Measurements from ENCODE around the gene HFM1.

Gene HFM1

DNA sequence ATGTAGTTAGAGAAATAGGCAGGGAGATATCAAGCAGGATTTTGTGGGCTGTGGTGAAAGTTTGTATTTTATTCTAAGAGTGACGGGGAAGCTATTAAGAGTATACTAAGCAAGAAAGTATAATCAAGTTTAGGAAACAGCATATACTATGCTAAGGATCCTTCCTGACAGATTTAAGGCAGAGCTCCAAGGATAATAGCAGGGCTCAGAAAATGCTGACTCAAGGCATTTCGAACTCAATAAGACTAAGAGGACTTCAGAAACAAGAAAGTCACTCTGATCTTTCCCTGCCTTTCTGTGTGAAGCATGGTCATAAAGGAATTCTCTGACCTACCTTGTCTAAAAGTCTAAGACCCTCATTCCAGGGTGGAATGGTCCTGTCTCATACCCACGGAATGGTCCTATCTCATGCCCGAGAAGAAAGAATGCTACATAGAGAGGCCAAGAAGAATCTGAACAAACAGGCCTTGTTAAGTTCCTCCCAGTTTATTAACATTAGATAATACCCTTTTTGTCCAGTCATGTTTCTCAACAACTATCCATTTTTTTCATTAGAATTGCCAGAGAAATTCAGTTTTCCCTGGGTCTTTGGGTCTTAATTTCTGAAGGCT, 59.1 kb downstream of the HFM1 start:
- TF ChIP-seq, protein P1, sequence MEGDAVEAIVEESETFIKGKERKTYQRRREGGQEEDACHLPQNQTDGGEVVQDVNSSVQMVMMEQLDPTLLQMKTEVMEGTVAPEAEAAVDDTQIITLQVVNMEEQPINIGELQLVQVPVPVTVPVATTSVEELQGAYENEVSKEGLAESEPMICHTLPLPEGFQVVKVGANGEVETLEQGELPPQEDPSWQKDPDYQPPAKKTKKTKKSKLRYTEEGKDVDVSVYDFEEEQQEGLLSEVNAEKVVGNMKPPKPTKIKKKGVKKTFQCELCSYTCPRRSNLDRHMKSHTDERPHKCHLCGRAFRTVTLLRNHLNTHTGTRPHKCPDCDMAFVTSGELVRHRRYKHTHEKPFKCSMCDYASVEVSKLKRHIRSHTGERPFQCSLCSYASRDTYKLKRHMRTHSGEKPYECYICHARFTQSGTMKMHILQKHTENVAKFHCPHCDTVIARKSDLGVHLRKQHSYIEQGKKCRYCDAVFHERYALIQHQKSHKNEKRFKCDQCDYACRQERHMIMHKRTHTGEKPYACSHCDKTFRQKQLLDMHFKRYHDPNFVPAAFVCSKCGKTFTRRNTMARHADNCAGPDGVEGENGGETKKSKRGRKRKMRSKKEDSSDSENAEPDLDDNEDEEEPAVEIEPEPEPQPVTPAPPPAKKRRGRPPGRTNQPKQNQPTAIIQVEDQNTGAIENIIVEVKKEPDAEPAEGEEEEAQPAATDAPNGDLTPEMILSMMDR (IDR thresholded peaks at IDR 0.05; ENCODE audit: low read depth, low read length), result no peak
- H3K4me3 ChIP-seq (ENCODE audit: low read depth, low read length), result no peak overlapping the region

DNA sequence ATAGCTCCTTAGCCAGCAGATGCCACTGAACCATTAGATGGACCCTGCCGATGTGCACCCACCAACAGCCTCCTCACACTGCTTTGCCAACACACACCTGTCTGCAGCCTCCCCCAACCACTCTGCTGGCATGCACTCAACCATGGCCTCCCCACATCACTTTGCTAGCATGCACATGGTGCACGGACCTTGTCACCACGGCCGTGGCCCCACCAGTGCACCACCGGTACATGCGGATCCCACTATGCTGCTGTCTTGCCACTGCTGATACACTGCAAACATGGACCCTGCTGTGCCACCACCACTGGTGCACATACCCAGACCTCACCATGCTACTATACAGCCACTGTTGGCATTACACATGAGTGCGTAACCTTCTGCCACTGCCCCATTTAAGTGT, 66.1 kb downstream of the HFM1 start:
- no peak overlapping the region for H3K4me3 ChIP-seq (ENCODE audit: low read depth, low read length)
- TF ChIP-seq, protein P1 (IDR thresholded peaks at IDR 0.05; ENCODE audit: low read depth, low read length), result no peak

DNA sequence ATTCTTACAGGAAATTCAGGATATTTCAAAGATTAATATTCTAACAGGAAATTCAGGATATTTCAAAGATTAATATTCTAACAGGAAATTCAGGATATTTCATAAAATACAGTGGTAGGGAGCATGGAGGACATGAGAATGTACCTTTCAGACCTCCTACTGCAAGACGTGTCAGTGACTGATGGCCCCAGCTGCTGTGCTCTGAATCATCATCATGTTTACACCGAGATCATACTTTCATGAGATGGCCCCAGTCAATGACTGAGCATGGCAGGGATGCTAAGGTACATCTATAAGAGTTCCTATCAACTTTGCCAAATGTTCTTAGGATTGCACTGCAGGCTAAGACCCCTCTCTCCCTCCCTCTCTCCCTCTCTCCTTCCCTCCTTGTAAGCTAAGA, 69.0 kb downstream of the HFM1 start:
- TF ChIP-seq, protein P1 (IDR thresholded peaks at IDR 0.05; ENCODE audit: low read depth, low read length), result no peak
- H3K4me3 ChIP-seq (ENCODE audit: low read depth, low read length), result no peak overlapping the region

DNA sequence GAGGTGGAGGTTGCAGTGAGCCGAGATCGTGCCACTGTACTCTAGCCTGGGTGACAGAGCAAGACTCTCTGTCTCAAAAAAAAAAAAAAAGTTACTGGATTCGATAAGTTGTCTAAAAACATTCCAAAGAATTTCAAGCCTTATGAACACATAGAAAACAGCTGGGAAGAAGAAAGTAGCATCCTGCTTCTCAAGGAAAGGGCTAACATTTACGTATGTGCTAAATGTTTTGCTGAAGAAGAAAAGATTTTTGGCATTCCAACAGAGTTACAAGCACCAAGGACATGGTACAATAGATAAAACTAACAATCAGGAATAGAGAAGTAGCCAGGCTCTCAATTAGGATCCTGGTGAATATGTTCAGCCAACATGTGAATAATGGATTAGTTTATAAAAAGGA, 69.8 kb downstream of the HFM1 start:
- no peak overlapping the region for H3K4me3 ChIP-seq (ENCODE audit: low read depth, low read length)
- TF ChIP-seq, protein P1 (IDR thresholded peaks at IDR 0.05; ENCODE audit: low read depth, low read length), result no peak

DNA sequence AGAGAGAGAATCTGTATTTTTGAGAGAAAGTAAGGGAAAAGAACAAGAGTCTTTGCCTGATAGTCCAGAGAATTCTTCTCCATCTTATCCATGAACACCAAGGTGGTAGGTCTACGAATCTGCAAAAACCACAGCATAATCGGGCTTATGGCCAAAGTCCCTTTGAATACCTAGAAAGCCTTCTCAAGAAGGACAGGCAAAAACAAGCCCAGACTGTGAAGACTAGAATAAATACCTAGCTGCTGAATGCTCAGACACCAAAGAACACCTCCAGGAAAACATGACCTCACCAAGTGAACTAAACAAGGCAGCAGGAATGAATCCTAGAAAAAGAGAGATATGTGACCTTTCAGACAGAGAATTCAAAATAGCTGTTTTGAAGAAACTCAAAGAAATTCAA, 79.2 kb downstream of the HFM1 start:
- no peak overlapping the region for H3K4me3 ChIP-seq (ENCODE audit: low read depth, low read length)
- TF ChIP-seq, protein P1 (IDR thresholded peaks at IDR 0.05; ENCODE audit: low read depth, low read length), result no peak

DNA sequence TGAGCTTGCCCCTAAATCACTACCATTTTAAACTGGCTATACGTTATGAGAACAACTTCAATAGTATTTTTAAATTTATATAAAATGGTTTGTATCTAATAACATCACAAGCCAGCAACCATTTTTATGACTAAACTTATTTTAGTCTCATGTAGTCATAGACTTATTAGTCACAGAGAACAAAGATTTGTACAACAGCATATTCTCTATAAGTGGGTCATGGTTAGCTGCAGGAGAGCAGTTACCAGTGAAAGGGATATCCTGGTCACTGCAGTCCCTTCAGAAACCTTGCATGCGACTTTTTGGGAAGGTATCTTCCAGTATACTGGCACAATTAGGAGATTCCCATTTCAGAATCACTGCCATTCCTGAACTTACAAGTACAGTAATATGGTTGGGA, 90.0 kb downstream of the HFM1 start:
- TF ChIP-seq, protein P1 (IDR thresholded peaks at IDR 0.05; ENCODE audit: low read depth, low read length), result no peak
- H3K4me3 ChIP-seq (ENCODE audit: low read depth, low read length), result no peak overlapping the region

DNA sequence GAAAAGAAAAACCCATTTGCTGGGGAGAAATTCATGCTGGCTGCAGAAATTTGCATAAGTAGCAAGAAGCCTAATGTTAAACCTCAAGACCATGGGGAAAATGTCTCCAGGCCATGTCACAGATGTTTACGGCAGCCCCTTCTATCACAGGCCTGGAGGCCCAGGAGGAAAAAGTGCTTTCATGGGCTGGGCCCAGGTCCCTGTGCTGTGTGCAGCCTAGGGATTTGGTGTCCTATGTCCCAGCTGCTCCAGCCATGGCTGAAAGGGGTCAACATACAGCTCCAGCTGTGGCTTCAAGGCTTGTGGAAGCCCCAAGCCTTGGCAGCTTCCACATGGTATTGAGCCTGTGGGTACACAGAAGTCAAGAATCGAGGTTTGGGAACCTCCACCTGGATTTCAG, 93.0 kb downstream of the HFM1 start:
- TF ChIP-seq, protein P1 (IDR thresholded peaks at IDR 0.05; ENCODE audit: low read depth, low read length), result no peak
- H3K4me3 ChIP-seq (ENCODE audit: low read depth, low read length), result no peak overlapping the region

All from WI38 (cell line).